Measurements from ENCODE around the gene DOCK3.

GRCh38 chr3:51044982-51045381, 370.3 kb downstream of the DOCK3 start:
- TF ChIP-seq CTCF (IDR thresholded peaks at IDR 0.05) (no peak), POLR2A (IDR thresholded peaks at IDR 0.05) (no peak)

Measured in ovary (tissue), 3 donors.